GM18526 (cell line): ENCODE data around the gene REEP6.

Source experiments
- POLR2A ChIP-seq: IDR thresholded peaks from 3 replicates; pipeline ENCODE4 v1.6.1; 2011; ENCODE audit not compliant: insufficient read length; ENCODE audit errors: extremely low read depth

REEP6 gene

GRCh38 chr19:1513499-1514294 is 22.7 kb downstream of the REEP6 start:
- TF ChIP-seq POLR2A: no peak

DNA sequence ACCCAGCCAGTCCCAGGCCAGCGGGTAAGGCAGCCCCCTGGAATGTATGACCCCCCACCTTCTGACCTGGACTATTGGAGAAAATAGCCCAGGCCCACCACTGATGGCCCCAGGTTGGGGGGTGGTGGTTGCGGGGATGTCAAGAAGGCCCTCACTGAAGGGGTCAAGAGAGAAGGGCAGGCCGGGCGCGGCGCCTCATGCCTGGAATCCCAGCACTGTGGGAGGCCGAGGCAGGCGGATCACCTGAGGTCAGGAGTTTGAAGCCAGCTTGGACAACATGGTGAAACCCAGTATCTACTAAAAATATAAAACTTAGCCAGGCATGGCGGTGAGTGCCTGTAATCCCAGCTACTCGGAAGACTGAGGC is 23.3 kb downstream of the REEP6 start:
- TF ChIP-seq POLR2A: no peak

- no peak for TF ChIP-seq POLR2A
Measured at GRCh38 chr19:1514986-1515721, 24.2 kb downstream of the REEP6 start.

DNA sequence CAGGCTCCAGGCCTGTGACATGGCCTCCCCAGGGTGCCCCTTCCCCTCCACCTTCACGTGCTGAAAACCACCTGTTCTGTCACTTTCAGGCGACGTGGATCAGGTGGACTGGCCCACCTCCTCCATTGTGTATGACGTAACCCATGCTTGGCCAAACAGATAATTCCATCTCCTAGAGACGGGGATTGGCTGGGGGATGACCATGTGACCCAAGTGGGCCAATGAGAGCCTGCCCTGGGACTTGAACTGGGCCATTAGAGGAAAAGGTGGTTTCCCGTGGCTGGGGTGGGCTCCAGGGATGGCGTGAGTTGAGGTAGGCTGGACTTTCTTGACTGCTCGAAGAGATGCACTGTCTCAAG is 25.4 kb downstream of the REEP6 start:
- no peak for TF ChIP-seq POLR2A

DNA sequence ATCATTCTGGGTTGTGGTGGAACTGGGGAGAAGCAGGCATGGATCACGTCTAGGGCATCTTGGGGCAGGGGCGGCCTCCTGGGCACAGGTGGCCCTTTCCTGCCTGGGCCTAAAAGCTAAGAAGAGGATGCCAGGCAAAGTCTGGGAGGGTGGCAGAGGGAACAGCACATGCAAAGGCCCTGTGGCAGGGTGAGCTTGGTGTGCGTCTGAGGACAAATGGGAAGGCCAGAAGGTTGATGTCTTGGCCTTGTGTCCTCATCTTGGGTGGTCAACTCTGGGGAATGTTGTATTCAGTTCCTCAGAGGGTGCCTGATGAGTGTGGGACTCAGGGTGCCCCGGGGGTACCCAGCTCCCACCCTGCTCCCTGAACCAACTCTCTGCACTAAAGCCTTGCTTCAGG is 27.5 kb downstream of the REEP6 start:
- no peak for TF ChIP-seq POLR2A

DNA sequence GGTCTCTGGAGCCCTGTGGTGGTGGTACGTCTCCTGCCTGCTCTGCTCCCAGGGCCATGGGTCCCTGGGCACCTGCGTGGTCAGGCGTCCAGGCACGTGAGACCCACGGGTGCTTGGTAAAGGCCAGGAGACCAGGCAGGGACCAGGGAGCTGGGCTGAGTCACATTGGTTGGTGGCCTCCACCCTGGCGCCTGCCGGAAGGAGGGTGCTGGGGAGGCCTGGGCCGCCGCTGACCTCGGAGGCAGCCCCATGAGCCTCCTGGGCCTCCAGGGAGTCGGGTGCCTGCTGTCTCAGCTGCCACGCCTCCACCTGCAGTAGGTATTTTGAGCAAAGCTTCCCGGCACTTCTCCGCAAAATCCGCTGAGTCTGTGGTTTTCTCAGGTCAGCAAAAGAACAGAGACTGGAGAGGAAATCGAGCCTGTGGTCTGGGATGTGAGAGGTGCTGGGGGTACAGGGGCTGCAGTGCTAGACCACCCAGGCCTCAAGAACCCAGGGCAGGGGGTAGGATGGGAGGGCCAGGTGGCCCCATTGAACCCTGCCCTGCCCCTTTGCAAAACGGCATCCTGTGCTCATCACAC is 29.3 kb downstream of the REEP6 start:
- TF ChIP-seq POLR2A: no peak

GRCh38 chr19:1521636-1522035 is 30.7 kb downstream of the REEP6 start:
- TF ChIP-seq POLR2A: no peak

DNA sequence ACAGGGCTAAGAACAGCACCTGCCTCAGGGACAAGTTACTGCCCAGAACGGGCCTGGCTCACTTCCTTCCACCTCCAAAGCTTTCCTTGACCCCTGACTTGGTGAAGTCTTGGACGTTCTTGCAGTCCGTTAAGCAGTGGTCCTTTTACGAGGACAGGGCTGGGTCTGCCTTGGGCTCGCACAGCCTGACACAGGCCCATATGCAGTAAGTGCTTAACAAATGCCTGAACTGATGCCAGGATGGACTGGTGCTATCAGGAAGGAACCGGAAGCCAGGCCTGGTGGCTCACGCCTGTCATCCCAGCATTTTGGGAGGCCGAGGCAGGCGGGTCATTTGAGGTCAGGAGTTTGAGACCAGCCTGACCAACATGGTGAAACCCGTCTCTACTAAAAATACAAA is 31.1 kb downstream of the REEP6 start:
- no peak for TF ChIP-seq POLR2A

DNA sequence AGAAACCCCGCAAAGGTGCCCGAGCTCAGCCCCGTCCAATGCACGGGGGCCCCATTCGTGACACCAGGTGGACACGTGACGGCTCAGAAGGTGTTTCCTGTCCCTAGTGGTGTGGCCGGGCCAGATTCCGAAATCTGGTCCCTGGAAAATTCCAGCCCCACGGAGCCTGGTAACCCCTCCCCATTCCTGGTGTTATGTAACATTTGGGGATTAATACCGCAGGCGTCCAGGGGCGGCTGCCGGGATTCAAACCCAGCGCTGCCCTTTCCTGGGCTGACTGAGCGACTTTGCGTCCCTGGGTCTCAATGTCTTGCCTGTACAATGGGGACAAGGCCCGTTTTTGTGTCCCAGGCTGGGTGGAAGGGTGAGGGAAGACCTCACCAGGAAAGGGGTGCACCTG is 31.9 kb downstream of the REEP6 start:
- TF ChIP-seq POLR2A: no peak

DNA sequence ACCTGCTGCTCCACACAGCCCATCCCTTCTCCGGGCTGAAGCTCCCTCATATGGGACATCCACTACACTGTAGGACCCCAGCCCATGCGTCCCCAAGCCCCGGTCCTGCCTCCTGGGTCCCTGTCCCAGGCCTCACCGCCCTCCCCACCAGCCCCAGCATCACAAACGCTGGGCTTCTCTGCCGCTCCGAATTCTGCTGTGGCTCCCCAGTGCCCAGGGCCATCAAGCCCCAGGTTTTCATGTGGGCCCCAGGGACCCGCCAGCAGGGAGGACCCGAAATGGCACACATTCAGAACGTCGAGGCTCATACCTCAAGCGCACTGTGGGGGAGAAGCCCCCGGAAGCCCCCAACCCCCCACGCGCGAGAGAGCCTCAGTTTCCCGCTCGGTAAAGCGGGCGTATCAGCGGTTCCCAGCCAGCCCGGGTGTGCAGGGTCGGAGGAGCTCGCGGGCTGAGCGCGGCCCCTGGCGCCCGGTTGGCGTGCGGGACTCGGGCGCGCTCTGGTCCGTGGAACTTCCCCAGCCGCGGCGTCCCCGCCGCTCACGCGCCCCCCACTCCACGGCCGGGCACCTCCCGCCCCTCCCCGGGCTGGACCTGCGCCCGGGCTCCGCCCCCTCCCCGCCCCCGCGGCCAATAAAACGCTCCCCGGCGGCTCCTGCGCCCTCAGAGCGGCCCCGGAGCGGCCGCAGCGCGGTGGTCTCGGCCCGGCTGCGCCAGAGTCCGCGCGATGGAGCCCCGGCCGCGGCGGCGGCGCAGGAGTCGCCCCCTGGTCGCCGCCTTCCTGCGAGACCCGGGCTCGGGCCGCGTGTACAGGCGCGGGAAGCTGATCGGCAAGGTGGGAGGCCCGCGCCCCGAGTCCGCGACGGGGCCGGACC is 32.7 kb downstream of the REEP6 start, which contains the start of gene PLK5:
PLK5 (plus strand) TSS at position 666 of the 875 bp plus-strand sequence. CDS start 2,920 bp downstream, outside the sequence.
- no peak for TF ChIP-seq POLR2A

DNA sequence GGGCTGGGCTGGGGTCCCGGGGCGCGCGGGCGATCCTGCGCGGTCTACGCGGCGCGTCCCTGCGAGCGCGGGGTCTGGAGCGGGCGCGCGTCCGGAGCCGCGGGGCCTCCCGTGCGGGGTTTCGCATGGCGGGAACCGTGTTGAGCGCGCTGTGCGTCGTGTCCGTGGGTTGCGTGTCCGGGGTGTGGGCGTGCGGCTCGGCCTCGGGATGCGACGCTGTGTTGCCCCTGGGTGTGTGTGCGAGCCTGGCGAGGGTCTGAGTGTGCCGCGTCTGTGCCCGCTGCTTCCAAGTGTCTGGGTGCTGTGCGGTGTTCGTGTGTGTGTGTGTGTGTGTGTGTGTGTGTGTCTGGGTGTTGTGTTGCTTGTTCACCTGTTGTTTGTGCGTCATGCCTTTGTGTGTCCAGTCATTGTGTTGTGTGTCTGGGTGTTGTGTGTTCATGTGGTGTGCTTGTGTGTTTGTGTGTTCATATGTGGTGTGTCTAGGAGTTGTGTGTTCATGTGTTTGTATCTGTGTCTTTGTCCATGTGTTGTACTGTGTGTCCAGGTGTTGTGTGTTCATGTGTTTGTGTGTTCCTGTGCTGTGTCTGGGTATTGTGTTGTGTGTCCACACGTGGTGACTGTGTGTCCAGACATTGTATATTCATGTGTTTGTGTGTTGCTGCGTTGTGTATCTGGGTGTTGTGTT is 33.4 kb downstream of the REEP6 start:
- no peak for TF ChIP-seq POLR2A

DNA sequence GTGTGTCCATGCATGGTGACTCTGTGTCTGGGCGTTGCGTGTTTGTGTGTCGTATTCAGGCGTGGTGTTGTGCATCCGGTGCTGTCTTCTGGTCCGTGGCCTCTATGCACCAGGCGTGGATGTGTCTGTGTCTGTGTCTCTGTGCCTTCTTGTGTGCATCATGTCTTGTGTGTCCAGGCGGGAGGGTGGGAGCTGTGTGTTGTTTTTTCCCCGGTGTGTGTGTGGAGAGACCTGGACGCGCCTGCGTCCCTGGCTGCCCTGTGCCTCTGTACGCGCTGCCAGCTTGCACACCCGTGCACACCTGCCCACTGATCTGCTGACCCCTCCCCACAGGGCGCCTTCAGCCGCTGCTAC is 34.0 kb downstream of the REEP6 start:
- no peak for TF ChIP-seq POLR2A

DNA sequence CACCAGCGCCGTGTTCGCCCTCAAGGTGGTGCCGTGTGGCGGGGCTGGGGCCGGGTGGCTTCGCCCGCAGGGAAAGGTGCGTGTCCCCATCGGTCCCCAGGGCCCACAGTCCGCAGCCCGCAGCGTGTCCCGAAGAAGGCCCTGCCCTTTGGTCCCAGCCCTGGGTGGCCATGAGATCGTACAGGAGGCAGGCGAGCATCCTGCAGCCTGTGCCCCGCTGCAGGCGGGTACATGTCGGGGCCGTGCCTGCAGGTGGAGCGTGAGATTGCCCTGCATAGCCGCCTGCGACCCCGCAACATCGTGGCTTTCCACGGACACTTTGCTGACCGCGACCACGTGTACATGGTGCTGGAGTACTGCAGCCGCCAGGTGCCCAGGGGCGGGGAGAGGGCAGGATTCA is 34.4 kb downstream of the REEP6 start:
- TF ChIP-seq POLR2A: no peak

DNA sequence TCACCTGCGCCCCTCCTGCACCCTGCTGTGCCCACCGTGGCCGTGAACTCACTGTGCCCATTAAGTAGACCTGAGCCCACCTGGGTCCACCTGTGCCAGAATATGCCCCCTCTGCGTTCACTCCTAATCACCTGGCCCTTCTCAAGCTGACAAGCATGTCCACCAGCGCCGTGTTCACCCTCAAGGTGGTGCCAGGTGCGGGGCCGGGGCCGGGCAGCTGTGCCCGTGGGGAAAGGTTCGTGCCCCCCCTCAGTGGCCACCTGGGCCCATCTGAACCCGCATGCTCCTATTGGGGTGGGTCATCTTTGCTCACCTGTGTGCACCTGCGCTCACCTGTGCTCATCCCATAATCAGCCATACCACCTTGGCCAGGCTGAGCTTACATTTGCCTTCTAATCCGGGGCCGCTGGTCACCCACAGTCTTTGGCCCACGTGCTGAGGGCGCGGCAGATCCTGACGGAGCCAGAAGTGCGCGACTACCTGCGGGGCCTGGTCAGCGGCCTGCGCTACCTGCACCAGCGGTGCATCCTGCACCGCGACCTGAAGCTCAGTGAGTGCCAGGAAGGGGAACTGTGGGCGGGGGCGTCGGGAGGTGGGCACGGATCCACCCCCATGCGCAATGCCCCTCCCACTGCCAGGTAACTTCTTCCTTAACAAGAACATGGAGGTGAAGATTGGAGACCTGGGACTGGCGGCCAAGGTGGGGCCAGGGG is 35.2 kb downstream of the REEP6 start:
- TF ChIP-seq POLR2A: no peak
